Astrocyte of the cerebellum (primary cell): ENCODE data around the gene PI3.
"Not testable (repeated sequence)": the region's sequence is repeated elsewhere in the genome, so short reads cannot be mapped to it uniquely, and the experiment has no call there.

Experiments
- DNase-seq: peaks from one replicate; pipeline ENCODE4 v3.0.0-alpha.2; 2011; ENCODE audit warnings: low read depth
- H3K4me3 ChIP-seq: 2 replicates; pipeline ENCODE4 v1.5.1; 2011; ENCODE audit warnings: mild to moderate bottlenecking, low read depth, low read length, moderate library complexity
- CTCF ChIP-seq: IDR thresholded peaks from 2 replicates; pipeline ENCODE4 v1.5.1; 2012; ENCODE audit warnings: low read length, low read depth, moderate library complexity, mild to moderate bottlenecking; ENCODE audit errors: missing control alignments
- in situ Hi-C: cut with HindIII; loops from 2 replicates; pipeline ENCODE4 v1.10.0; 2017; ENCODE audit warnings: low sequenced_read_pairs

Gene PI3

GRCh38 chr20:45149062-45149461 lies 25.6 kb upstream of the PI3 start:
- no peak overlapping the region for H3K4me3 ChIP-seq
- DNase-seq: no peak
- in situ Hi-C loops: no loop called here
- TF ChIP-seq CTCF: no peak

GRCh38 chr20:45152405-45152804 lies 22.3 kb upstream of the PI3 start:
- TF ChIP-seq CTCF: no peak
- DNase-seq: no peak
- in situ Hi-C loops: no loop called here
- H3K4me3 ChIP-seq: no peak overlapping the region

- in situ Hi-C loops: no loop called here
- TF ChIP-seq CTCF: no peak
- no peak for DNase-seq
- no peak overlapping the region for H3K4me3 ChIP-seq
Observed at GRCh38 chr20:45153147-45153546, 21.6 kb upstream of the PI3 start.

GRCh38 chr20:45153752-45154151 lies 20.9 kb upstream of the PI3 start:
- in situ Hi-C loops: no loop called here
- TF ChIP-seq CTCF: no peak
- H3K4me3 ChIP-seq: no peak overlapping the region
- DNase-seq: no peak

- DNase-seq: no peak
- no peak overlapping the region for H3K4me3 ChIP-seq
- no peak for TF ChIP-seq CTCF
- in situ Hi-C loops: no loop called here
Observed at GRCh38 chr20:45154183-45154582, 20.5 kb upstream of the PI3 start.

- in situ Hi-C loops, DNase-seq, H3K4me3 ChIP-seq: not testable (repeated sequence)
Observed at GRCh38 chr20:45154794-45155193, 19.9 kb upstream of the PI3 start.

GRCh38 chr20:45156713-45157112 lies 18.0 kb upstream of the PI3 start:
- DNase-seq: no peak
- no peak for TF ChIP-seq CTCF
- in situ Hi-C loops: no loop called here
- no peak overlapping the region for H3K4me3 ChIP-seq
